ENCODE data around the gene GPR26.
"Not testable (repeated sequence)": the region's sequence is repeated elsewhere in the genome, so short reads cannot be mapped to it uniquely, and the experiment has no call there.

GPR26 gene

GRCh38 chr10:123718544-123719060 lies 52.4 kb downstream of the GPR26 start:
- Mint-ChIP-seq H3K4me3 (no peak overlapping the region), H3K27ac (no peak overlapping the region), H3K36me3 (no peaks in the 10 kb centered on the region), H3K4me1 (no peaks in the 10 kb centered on the region), H3K27me3 (peaks cover 24% of the 10 kb centered on the region), H3K9me3 (peaks cover 4% of the 10 kb centered on the region)
- ATAC-seq, result no peak

- no peak for ATAC-seq
- peaks cover 12% of the 10 kb centered on the region for H3K27me3 Mint-ChIP-seq
- no peaks in the 10 kb centered on the region for H3K36me3 Mint-ChIP-seq
- no peaks in the 10 kb centered on the region for H3K4me1 Mint-ChIP-seq
- H3K9me3 Mint-ChIP-seq, result no peaks in the 10 kb centered on the region
- no peak overlapping the region for H3K4me3 Mint-ChIP-seq
- H3K27ac Mint-ChIP-seq, result no peak overlapping the region
Observed at GRCh38 chr10:123720536-123720935, 54.4 kb downstream of the GPR26 start.

DNA sequence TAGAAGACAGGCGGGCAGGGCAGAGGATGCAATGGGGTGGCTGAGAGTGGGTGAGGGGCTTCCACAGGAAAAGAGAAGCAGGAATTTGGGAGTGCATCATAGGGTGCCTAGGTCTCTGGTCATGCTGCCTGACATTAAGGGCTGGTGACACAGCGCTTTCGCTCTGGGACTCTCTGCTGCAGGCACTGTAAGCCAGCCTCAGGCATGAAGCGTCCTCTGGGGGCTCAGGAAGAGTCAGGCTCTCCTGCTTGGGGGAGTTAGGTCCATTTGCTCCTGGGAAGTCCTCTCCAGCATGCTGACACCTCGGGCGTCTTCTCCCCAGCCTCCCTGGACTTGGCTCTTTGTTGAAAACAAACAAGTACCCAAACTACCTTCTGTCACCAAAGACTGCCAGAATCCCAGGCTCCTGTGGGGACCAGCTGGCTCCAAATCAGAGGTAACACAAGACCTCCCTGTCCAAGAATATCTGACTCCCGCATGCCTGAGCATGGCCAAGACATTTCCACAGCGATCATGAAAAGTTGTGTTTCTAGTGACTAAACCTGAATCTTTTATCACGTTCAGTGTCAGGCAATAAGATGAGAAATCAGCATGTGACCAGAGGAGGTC lies 55.4 kb downstream of the GPR26 start:
- peaks cover 8% of the 10 kb centered on the region for H3K27me3 Mint-ChIP-seq
- H3K9me3 Mint-ChIP-seq, result no peaks in the 10 kb centered on the region
- no peaks in the 10 kb centered on the region for H3K4me1 Mint-ChIP-seq
- ATAC-seq, result no peak
- H3K4me3 Mint-ChIP-seq, result no peak overlapping the region
- H3K36me3 Mint-ChIP-seq, result no peaks in the 10 kb centered on the region
- H3K27ac Mint-ChIP-seq, result no peak overlapping the region

DNA sequence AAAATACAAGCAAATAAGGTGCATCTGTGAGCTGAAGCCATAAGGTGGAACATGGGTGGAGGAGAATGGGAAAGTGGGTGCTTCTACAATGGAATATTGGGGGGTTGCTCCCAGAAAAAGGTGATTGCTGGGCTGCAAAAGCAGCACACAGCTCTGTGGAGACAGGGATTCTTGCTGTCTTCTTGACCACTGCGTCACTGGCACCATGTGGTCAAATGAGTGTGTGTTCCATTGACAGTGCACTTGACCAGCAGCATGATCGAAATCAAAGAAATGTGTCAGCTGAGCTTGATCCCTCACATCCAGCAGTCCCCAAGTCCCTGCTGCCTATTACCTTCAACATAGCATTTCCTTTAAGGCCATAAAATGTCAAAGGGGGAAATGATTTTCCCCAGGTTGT lies 56.2 kb downstream of the GPR26 start:
- H3K9me3 Mint-ChIP-seq, result no peaks in the 10 kb centered on the region
- H3K4me1 Mint-ChIP-seq, result no peaks in the 10 kb centered on the region
- no peaks in the 10 kb centered on the region for H3K36me3 Mint-ChIP-seq
- no peak for ATAC-seq
- no peak overlapping the region for H3K4me3 Mint-ChIP-seq
- no peak overlapping the region for H3K27ac Mint-ChIP-seq
- peaks cover 8% of the 10 kb centered on the region for H3K27me3 Mint-ChIP-seq

DNA sequence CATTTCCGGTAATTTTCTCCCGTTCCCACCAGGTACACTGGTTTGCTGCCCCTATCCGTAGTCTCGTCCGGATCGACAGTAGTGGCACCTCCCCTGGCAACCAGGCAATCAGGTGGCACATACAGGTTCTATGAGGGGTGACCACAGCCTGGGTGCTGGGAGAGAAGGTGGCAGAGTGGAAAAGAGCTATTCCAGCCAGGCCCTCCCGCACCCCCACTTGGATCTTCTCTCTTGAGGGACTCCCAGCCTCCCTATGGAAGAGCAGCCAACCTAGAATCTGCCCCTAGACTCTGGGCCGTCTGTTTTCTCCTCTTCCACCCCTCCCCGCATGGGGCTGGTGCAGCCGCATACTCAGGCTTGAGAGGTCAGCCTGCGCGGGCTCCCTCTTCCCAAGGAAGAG lies 58.6 kb downstream of the GPR26 start:
- H3K4me3 Mint-ChIP-seq, result no peak overlapping the region
- H3K27ac Mint-ChIP-seq, result no peak overlapping the region
- H3K27me3 Mint-ChIP-seq, result peaks cover 8% of the 10 kb centered on the region
- H3K9me3 Mint-ChIP-seq, result no peaks in the 10 kb centered on the region
- ATAC-seq, result no peak
- no peaks in the 10 kb centered on the region for H3K36me3 Mint-ChIP-seq
- no peaks in the 10 kb centered on the region for H3K4me1 Mint-ChIP-seq

GRCh38 chr10:123726381-123726780 lies 60.2 kb downstream of the GPR26 start:
- ATAC-seq, result no peak
- H3K27me3 Mint-ChIP-seq, result peaks cover 8% of the 10 kb centered on the region
- no peaks in the 10 kb centered on the region for H3K36me3 Mint-ChIP-seq
- H3K4me3 Mint-ChIP-seq, result no peak overlapping the region
- H3K27ac Mint-ChIP-seq, result no peak overlapping the region
- no peaks in the 10 kb centered on the region for H3K4me1 Mint-ChIP-seq
- H3K9me3 Mint-ChIP-seq, result no peaks in the 10 kb centered on the region

DNA sequence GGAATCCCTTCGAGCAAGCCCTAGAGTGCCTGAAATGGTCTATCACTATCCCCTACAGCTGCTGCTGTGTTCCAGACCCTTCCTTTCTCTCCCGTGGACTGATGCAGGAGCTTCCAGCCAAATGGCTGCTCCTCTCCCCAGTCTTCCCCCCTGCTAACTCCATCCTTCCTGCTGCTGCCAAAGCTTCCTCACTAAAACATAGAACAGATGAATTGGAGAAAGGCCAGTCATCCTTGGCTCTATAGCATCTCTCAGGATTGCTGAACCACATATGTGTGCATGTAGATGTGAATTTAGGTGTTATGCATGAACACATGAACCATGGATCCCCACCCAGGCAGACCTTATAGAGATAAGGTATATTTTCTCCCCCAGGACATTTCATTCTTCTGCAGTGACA lies 60.7 kb downstream of the GPR26 start:
- Mint-ChIP-seq H3K36me3 (no peaks in the 10 kb centered on the region), H3K4me1 (no peaks in the 10 kb centered on the region), H3K27me3 (peaks cover 8% of the 10 kb centered on the region), H3K4me3 (no peak overlapping the region), H3K9me3 (no peaks in the 10 kb centered on the region), H3K27ac (no peak overlapping the region)
- ATAC-seq, result no peak

DNA sequence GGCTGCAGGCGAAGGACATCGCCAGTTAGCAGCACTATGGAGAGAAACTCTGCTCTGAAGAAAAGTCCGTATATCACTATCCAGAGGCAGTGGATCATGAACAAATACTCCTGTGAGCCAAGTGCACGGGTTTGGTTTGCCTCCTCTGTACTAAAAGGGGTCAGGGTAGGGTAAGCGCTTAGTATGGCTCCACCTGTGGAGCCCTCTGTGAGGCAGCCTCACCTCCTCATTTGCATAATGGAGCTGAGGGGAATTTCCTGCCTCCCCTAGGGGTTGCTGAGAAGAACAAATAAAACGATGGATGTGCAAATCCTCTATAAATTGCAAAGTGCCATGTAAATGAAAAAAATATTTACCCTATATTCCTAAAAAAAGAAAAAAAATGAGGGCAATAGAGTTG lies 63.4 kb downstream of the GPR26 start:
- H3K36me3 Mint-ChIP-seq, result no peaks in the 10 kb centered on the region
- ATAC-seq, result no peak
- no peak overlapping the region for H3K4me3 Mint-ChIP-seq
- no peak overlapping the region for H3K27ac Mint-ChIP-seq
- H3K4me1 Mint-ChIP-seq, result no peaks in the 10 kb centered on the region
- H3K27me3 Mint-ChIP-seq, result no peaks in the 10 kb centered on the region
- no peaks in the 10 kb centered on the region for H3K9me3 Mint-ChIP-seq

GRCh38 chr10:123736917-123737316 lies 70.8 kb downstream of the GPR26 start:
- H3K36me3 Mint-ChIP-seq, ATAC-seq, H3K4me3 Mint-ChIP-seq, H3K9me3 Mint-ChIP-seq, H3K27ac Mint-ChIP-seq, H3K4me1 Mint-ChIP-seq: not testable (repeated sequence)
- peaks cover 11% of the 10 kb centered on the region for H3K27me3 Mint-ChIP-seq

- no peak for ATAC-seq
Observed at GRCh38 chr10:123741146-123741545, 75.0 kb downstream of the GPR26 start.

DNA sequence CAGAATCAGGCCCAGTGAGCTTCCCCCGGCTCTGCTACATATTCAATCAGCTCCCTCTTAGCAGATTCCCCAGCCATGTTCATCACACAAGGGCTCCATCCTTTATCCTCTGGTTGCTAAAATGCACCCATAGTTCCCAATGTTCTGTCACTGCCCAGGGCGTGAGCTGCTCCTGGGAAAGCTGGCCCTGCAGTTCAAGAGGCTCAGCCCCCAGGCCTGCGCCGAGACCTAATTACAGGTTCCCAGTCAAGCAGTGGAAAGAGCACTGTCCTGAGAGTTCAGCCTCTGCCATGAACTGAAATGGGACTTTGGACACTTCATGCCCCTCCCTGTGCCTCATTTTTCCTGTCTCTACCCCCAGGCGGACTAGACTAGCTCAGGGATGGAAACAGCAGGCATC lies 75.6 kb downstream of the GPR26 start:
- H3K4me1 Mint-ChIP-seq, result no peaks in the 10 kb centered on the region
- peaks cover 41% of the 10 kb centered on the region for H3K27me3 Mint-ChIP-seq
- ATAC-seq, result no peak
- H3K27ac Mint-ChIP-seq, result no peak overlapping the region
- H3K36me3 Mint-ChIP-seq, result no peaks in the 10 kb centered on the region
- H3K4me3 Mint-ChIP-seq, result no peak overlapping the region
- H3K9me3 Mint-ChIP-seq, result peaks cover 3% of the 10 kb centered on the region

More at GRCh38 chr10:123741146-123741545, 75.0 kb downstream of the GPR26 start:
- no peaks in the 10 kb centered on the region for H3K4me1 Mint-ChIP-seq
- peaks cover 3% of the 10 kb centered on the region for H3K9me3 Mint-ChIP-seq
- H3K36me3 Mint-ChIP-seq, result no peaks in the 10 kb centered on the region
- no peak overlapping the region for H3K4me3 Mint-ChIP-seq
- H3K27me3 Mint-ChIP-seq, result peaks cover 35% of the 10 kb centered on the region
- H3K27ac Mint-ChIP-seq, result no peak overlapping the region

DNA sequence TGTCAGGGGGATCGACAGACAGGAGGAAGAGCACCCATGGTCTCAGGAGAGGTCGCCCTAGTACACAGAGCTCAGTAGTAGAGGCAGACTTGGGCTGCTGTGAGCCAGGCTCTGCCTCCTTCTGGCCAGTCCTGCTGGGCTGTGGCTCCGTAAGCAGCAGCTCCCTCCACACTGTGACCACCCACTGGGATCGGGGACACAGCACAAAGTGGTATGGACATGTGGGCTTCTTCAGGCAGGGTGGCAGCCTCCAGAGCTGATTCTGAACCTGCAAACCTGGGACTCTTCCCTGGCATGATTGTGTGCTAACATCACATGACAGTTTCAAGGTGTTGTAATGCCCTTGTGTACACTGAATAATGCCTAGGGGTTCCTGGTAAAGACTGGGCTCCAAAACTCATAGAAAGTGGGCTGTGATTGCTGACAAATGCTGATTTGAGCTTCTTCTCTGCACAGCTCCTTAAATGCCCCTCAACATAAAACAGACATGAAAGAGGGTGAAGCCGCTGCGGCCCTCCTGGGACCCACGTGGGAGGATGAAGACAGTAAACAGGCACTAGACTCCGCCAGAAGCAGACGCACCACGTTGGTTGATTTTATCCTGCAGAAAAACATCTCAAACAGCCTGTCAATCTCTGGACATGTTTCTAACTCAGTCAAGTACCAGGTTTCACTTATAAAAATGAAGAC lies 76.7 kb downstream of the GPR26 start:
- Mint-ChIP-seq H3K36me3 (no peaks in the 10 kb centered on the region), H3K4me3 (no peak overlapping the region), H3K4me1 (no peaks in the 10 kb centered on the region), H3K27ac (no peak overlapping the region), H3K9me3 (peaks cover 2% of the 10 kb centered on the region), H3K27me3 (peaks cover 42% of the 10 kb centered on the region)
- no peak for ATAC-seq

DNA sequence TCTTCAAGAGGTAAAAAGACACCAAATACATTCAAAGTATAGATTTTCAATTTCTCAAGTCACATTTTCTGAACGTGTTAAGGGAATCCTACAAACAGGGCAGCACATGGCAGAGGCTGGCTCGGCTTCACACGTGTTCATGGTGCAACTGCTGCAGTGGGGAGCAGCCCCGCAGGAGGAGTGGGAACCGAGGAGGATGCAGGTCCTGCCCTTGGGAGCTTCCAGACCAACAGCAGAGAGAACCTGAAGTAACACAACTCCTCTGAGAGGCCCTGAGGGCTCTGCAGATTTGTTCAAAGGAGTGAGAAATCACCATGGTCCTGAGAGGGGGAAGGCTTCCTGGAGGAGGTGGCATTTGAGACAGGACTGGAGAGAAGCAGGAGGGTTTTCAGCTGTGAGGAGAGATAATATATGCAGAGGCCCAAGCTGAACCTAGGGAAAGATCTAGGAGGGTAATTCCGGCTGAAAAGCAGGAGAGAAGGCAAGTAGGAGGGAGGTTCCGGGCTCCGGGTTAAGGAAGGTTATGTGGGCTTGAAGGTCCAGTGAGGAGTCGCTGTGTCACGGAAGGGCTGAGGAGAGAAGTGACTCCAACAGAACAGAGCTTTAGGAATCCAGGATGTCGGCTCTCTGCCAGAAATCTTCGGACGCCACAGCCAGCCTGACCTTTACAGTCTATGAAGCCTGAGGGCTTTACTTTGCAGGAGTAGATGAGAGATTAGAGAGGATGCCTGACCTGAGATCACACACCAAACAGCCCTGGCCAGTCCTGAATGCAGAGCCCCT lies 77.5 kb downstream of the GPR26 start:
- Mint-ChIP-seq H3K27me3 (peaks cover 42% of the 10 kb centered on the region), H3K4me1 (no peaks in the 10 kb centered on the region)

GRCh38 chr10:123744224-123744536 lies 78.0 kb downstream of the GPR26 start:
- ATAC-seq, result no peak
- H3K27ac Mint-ChIP-seq, result no peak overlapping the region
- no peaks in the 10 kb centered on the region for H3K4me1 Mint-ChIP-seq
- peaks cover 42% of the 10 kb centered on the region for H3K27me3 Mint-ChIP-seq
- no peaks in the 10 kb centered on the region for H3K36me3 Mint-ChIP-seq
- H3K4me3 Mint-ChIP-seq, result no peak overlapping the region
- no peaks in the 10 kb centered on the region for H3K9me3 Mint-ChIP-seq

More for the DNA sequence above, 77.5 kb downstream of the GPR26 start:
- H3K9me3 Mint-ChIP-seq, result no peaks in the 10 kb centered on the region
- H3K27ac Mint-ChIP-seq, result no peak overlapping the region
- ATAC-seq, result no peak
- H3K36me3 Mint-ChIP-seq, result no peaks in the 10 kb centered on the region
- H3K4me3 Mint-ChIP-seq, result no peak overlapping the region

Data from stimulated activated memory B cell treated with anti-CD40 and anti-IgM and Interleukin-4, amounts not matched to agents 10 μg/mL and 1 μg/mL and 100 μg/mL, for 72 hours (primary cell).